Neural cell (in vitro differentiated cells): ENCODE results near the gene RPAP2. TPM values are rescaled to one million over a fixed set of nuclear protein-coding genes. Genes with fewer than 3 reads are reported as not detected.
"Not testable (repeated sequence)": the region's sequence is repeated elsewhere in the genome, so short reads cannot be mapped to it uniquely, and the experiment has no call there.

ENCODE experiments used
- H2AFZ ChIP-seq: fragments of 200-600, 300-800 bp; sonication (generic), shearing (Covaris generic); 2 replicates; pipeline ENCODE4 v1.6.0; 2014; ENCODE audit warnings: low read depth, mild to moderate bottlenecking, antibody characterized with exemption, low read length, moderate library complexity
- H3F3A ChIP-seq: fragments of 200-600 bp; shearing (Covaris generic); 2 replicates; pipeline ENCODE4 v1.6.1; 2016; ENCODE audit warnings: mild to moderate bottlenecking, moderate library complexity, mixed read lengths, antibody characterized with exemption, low read length; ENCODE audit not compliant: insufficient read depth, poor library complexity, severe bottlenecking
- H3K27ac ChIP-seq: fragments of 200-600, 300-800 bp; sonication (generic), shearing (Covaris generic); 2 replicates; pipeline ENCODE4 v1.5.1; 2014; ENCODE audit warnings: mild to moderate bottlenecking, low read length, moderate library complexity
- H3K27me3 ChIP-seq: fragments of 300-800, 200-600 bp; sonication (generic), shearing (Covaris generic); 2 replicates; pipeline ENCODE4 v1.6.0; 2014; ENCODE audit warnings: mild to moderate bottlenecking, low read depth, low read length, moderate library complexity; ENCODE audit not compliant: insufficient read depth
- H3K36me3 ChIP-seq: fragments of 300-800, 200-600 bp; sonication (generic), shearing (Covaris generic); 2 replicates; pipeline ENCODE4 v1.5.1; 2014; ENCODE audit warnings: mild to moderate bottlenecking, antibody characterized with exemption, low read length, moderate library complexity; ENCODE audit not compliant: insufficient read depth
- H3K4me2 ChIP-seq: fragments of 300-800, 200-600 bp; sonication (generic), shearing (Covaris generic); 2 replicates; pipeline ENCODE4 v1.6.0; 2014; ENCODE audit warnings: mild to moderate bottlenecking, low read length
- H3K4me3 ChIP-seq: fragments of 300-800, 200-600 bp; sonication (generic), shearing (Covaris generic); 2 replicates; pipeline ENCODE4 v1.5.1; 2014; ENCODE audit warnings: mild to moderate bottlenecking, low read length, moderate library complexity
- H3K79me2 ChIP-seq: fragments of 200-600 bp; shearing (Covaris generic); replicated peaks from 2 replicates; pipeline ENCODE4 v1.6.0; 2014; ENCODE audit warnings: mild to moderate bottlenecking, low read length, moderate library complexity; ENCODE audit not compliant: insufficient read depth
- H3K9ac ChIP-seq: fragments of 300-800, 200-600 bp; sonication (generic), shearing (Covaris generic); 2 replicates; pipeline ENCODE4 v1.6.1; 2016; ENCODE audit warnings: mild to moderate bottlenecking, low read length, mixed read lengths
- H3K9me2 ChIP-seq: fragments of 200-600 bp; shearing (Covaris generic); 2 replicates; pipeline ENCODE4 v1.6.1; 2016; ENCODE audit warnings: mild to moderate bottlenecking, low read length, mixed read lengths; ENCODE audit not compliant: insufficient read depth
- H3K9me3 ChIP-seq: fragments of 200-600, 300-800 bp; sonication (generic), shearing (Covaris generic); 2 replicates; pipeline ENCODE4 v1.6.1; 2016; ENCODE audit warnings: mild to moderate bottlenecking, mixed run types, low read length, moderate library complexity, mixed read lengths
- H4K20me1 ChIP-seq: fragments of 200-600 bp; shearing (Covaris generic); 2 replicates; pipeline ENCODE4 v1.6.1; 2016; ENCODE audit warnings: mild to moderate bottlenecking, mixed run types; ENCODE audit not compliant: insufficient read depth
- EP300 ChIP-seq: fragments of 450-650 bp; conservative IDR thresholded peaks from 2 replicates; pipeline ENCODE4 v1.6.1; 2014; ENCODE audit warnings: antibody characterized with exemption, mild to moderate bottlenecking, moderate library complexity; ENCODE audit not compliant: poor library complexity, severe bottlenecking
- EZH2 ChIP-seq: fragments of 200-600, 300-800 bp; shearing (Covaris generic), sonication (generic); IDR thresholded peaks from 2 replicates; pipeline ENCODE4 v1.6.1; 2014; ENCODE audit warnings: antibody characterized with exemption, low read length, borderline replicate concordance, mild to moderate bottlenecking; ENCODE audit not compliant: insufficient read depth, poor library complexity, severe bottlenecking
- MXI1 ChIP-seq: fragments of 450-650 bp; conservative IDR thresholded peaks from 2 replicates; pipeline ENCODE4 v1.6.1; 2014; ENCODE audit warnings: antibody characterized with exemption, mild to moderate bottlenecking; ENCODE audit not compliant: poor library complexity, severe bottlenecking
- POLR2AphosphoS5 ChIP-seq: IDR thresholded peaks from 2 replicates; pipeline ENCODE4 v1.6.1; 2012
- RAD21 ChIP-seq: fragments of 450-650 bp; conservative IDR thresholded peaks from 2 replicates; pipeline ENCODE4 v1.6.1; 2014; ENCODE audit warnings: antibody characterized with exemption, mild to moderate bottlenecking, moderate library complexity
- SMC3 ChIP-seq: fragments of 450-650 bp; conservative IDR thresholded peaks from 2 replicates; pipeline ENCODE4 v1.6.1; 2014; ENCODE audit warnings: antibody characterized with exemption, mild to moderate bottlenecking, moderate library complexity; ENCODE audit not compliant: poor library complexity
- TAF1 ChIP-seq: IDR thresholded peaks from 2 replicates; pipeline ENCODE4 v1.6.1; 2012; ENCODE audit warnings: low read depth
- polyA plus RNA-seq: library from polyadenylated mRNA; depleted of rRNA; stranded (reverse); fragments of >200 nt; gene quantifications from 2 replicates; pipeline ENCODE4 v1.2.3, GENCODE V29; 2014
- TF ChIP-seq, protein P1 (sequence below): IDR thresholded peaks from 2 replicates; pipeline ENCODE4 v1.6.1; 2012; ENCODE audit warnings: borderline replicate concordance
- TF ChIP-seq, protein P2 (sequence below): fragments of 450-650 bp; IDR thresholded peaks from 2 replicates; pipeline ENCODE4 v1.5.1; 2014; ENCODE audit warnings: antibody characterized with exemption, mild to moderate bottlenecking, moderate library complexity; ENCODE audit not compliant: poor library complexity, severe bottlenecking

RPAP2 gene
- polyA plus RNA-seq, 1 donor from 2014 or later, result 9.3 TPM

DNA sequence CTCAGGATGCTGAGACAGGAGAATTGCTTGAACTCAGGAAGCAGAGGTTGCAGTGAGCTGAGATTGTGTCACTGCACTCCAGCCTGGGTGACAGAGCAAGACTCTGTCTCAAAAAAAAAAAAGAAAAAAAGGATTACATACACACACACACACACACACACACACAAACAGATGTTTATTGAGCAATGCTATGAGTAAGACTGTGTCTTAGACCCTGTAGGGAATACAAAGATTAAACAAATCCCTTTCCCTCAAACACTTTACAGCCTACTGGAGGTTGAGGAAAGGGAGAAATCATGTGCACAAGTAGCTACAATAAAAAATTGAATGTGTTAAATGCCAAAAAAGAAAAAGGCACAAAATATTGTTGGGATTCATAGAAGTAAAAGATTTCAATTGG is 58.1 kb downstream of the RPAP2 start:
- H2AFZ ChIP-seq, result no peak overlapping the region
- no peak for TF ChIP-seq TAF1
- TF ChIP-seq, protein P1, sequence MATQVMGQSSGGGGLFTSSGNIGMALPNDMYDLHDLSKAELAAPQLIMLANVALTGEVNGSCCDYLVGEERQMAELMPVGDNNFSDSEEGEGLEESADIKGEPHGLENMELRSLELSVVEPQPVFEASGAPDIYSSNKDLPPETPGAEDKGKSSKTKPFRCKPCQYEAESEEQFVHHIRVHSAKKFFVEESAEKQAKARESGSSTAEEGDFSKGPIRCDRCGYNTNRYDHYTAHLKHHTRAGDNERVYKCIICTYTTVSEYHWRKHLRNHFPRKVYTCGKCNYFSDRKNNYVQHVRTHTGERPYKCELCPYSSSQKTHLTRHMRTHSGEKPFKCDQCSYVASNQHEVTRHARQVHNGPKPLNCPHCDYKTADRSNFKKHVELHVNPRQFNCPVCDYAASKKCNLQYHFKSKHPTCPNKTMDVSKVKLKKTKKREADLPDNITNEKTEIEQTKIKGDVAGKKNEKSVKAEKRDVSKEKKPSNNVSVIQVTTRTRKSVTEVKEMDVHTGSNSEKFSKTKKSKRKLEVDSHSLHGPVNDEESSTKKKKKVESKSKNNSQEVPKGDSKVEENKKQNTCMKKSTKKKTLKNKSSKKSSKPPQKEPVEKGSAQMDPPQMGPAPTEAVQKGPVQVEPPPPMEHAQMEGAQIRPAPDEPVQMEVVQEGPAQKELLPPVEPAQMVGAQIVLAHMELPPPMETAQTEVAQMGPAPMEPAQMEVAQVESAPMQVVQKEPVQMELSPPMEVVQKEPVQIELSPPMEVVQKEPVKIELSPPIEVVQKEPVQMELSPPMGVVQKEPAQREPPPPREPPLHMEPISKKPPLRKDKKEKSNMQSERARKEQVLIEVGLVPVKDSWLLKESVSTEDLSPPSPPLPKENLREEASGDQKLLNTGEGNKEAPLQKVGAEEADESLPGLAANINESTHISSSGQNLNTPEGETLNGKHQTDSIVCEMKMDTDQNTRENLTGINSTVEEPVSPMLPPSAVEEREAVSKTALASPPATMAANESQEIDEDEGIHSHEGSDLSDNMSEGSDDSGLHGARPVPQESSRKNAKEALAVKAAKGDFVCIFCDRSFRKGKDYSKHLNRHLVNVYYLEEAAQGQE, result no peak
- TF ChIP-seq SMC3, result no peak
- TF ChIP-seq MXI1, result no peak
- TF ChIP-seq EZH2, result no peak
- no peak for TF ChIP-seq EP300
- TF ChIP-seq, protein P2, sequence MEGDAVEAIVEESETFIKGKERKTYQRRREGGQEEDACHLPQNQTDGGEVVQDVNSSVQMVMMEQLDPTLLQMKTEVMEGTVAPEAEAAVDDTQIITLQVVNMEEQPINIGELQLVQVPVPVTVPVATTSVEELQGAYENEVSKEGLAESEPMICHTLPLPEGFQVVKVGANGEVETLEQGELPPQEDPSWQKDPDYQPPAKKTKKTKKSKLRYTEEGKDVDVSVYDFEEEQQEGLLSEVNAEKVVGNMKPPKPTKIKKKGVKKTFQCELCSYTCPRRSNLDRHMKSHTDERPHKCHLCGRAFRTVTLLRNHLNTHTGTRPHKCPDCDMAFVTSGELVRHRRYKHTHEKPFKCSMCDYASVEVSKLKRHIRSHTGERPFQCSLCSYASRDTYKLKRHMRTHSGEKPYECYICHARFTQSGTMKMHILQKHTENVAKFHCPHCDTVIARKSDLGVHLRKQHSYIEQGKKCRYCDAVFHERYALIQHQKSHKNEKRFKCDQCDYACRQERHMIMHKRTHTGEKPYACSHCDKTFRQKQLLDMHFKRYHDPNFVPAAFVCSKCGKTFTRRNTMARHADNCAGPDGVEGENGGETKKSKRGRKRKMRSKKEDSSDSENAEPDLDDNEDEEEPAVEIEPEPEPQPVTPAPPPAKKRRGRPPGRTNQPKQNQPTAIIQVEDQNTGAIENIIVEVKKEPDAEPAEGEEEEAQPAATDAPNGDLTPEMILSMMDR, result no peak
- TF ChIP-seq RAD21, result no peak
- no peak for TF ChIP-seq POLR2AphosphoS5
- no peaks in the 10 kb centered on the region for H4K20me1 ChIP-seq
- H3K79me2 ChIP-seq, result no peaks in the 10 kb centered on the region
- H3K9ac ChIP-seq, result no peak overlapping the region
- H3K36me3 ChIP-seq, result peaks cover 15% of the 10 kb centered on the region
- no peaks in the 10 kb centered on the region for H3K27me3 ChIP-seq
- H3K4me2 ChIP-seq, result no peak overlapping the region
- H3K9me3 ChIP-seq, result no peaks in the 10 kb centered on the region
- H3K4me3 ChIP-seq, result no peak overlapping the region
- H3K27ac ChIP-seq, result no peak overlapping the region
- no peaks in the 10 kb centered on the region for H3K9me2 ChIP-seq
- no peaks in the 10 kb centered on the region for H3F3A ChIP-seq

DNA sequence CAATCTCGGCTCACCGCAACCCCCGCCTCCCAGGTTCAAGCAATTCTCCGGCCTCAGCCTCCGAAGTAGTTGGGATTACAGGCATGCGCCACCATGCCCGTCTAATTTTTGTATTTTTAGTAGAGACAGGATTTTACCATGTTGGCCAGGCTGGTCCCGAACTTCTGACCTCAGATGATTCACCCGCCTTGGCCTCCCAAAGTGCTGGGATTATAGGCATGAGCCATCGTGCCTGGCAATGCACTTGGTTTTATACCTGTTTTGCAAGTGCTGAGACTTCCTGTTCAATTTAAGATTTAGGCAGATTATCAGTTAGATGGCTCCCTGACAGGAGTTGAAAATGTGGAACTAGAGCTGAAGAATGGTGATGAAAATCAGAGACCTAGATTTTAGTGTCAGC is 60.5 kb downstream of the RPAP2 start:
- not testable (repeated sequence) for H3K4me3 ChIP-seq, H3K9me2 ChIP-seq, H3K27me3 ChIP-seq, H3K9me3 ChIP-seq, H3F3A ChIP-seq, H4K20me1 ChIP-seq, H2AFZ ChIP-seq, H3K27ac ChIP-seq, H3K4me2 ChIP-seq, H3K79me2 ChIP-seq, H3K36me3 ChIP-seq, H3K9ac ChIP-seq

DNA sequence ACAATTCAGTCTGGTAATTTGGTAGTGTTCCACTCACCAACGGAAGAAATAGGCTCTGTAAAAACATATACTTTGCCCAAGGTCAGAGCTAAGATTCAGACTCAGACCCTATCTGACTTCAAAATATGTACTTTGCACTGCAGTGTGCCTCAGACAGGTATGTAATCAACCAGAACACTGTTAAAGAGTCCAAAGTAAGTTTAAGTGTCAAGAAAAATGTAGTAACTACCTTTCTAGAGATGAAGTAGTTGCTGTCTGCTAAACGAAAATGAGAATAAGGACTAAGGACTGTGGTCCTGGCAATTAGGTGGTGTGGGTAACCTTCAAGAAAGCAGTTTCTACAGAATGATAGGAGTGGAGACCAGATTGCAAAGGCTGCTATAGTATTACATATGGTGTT is 61.1 kb downstream of the RPAP2 start:
- Histone ChIP-seq H3K79me2 (no peaks in the 10 kb centered on the region), H3K9me2 (no peaks in the 10 kb centered on the region), H2AFZ (no peak overlapping the region), H3K36me3 (no peaks in the 10 kb centered on the region), H4K20me1 (no peaks in the 10 kb centered on the region), H3K4me3 (no peak overlapping the region), H3K4me2 (no peak overlapping the region), H3K27me3 (no peaks in the 10 kb centered on the region), H3K9me3 (no peaks in the 10 kb centered on the region), H3K9ac (no peak overlapping the region), H3F3A (no peaks in the 10 kb centered on the region), H3K27ac (no peak overlapping the region)
- TF ChIP-seq, protein P2, result no peak
- TF ChIP-seq, protein P1, result no peak
- TF ChIP-seq EZH2 (no peak), SMC3 (no peak), TAF1 (no peak), RAD21 (no peak), POLR2AphosphoS5 (no peak), MXI1 (no peak), EP300 (no peak)
